Measurements from ENCODE around the gene FOXK2. TPM values are rescaled to one million over a fixed set of nuclear protein-coding genes. Genes with fewer than 3 reads are reported as not detected.

The FOXK2 gene
- total RNA-seq, 4 donors from 2014 or later = 40.4 to 76.7 (median 52.4) TPM

GRCh38 chr17:82588266-82589175 is 69.0 kb downstream of the FOXK2 start:
- WGBS, 2 donors = 90 to 92% methylated on average over 25 to 27 of the region's 27 CpGs
- DNase-seq (ENCODE audit: low spot score in 2 of 2) = peak in 1 of 2 donors; percentile 79
- intact Hi-C loops (cut with DNase I; ENCODE audit: low total_unique reads) = no loop called here
- TF ChIP-seq CTCF (IDR thresholded peaks at IDR 0.05) (no peak), POLR2A (IDR thresholded peaks at IDR 0.05) (no peak)
- no peak overlapping the region for H3K4me3 ChIP-seq (ENCODE audit: low read depth, poor library complexity, severe bottlenecking)

GRCh38 chr17:82589851-82590180 is 70.3 kb downstream of the FOXK2 start:
- intact Hi-C loops (cut with DNase I; ENCODE audit: low total_unique reads) = no loop called here
- no peak for TF ChIP-seq CTCF (IDR thresholded peaks at IDR 0.05)
- no peak for TF ChIP-seq POLR2A (IDR thresholded peaks at IDR 0.05)
- DNase-seq (ENCODE audit: low spot score in 2 of 2) = no peak
- WGBS, 2 donors = 65 to 73% methylated on average over 6 of the region's 6 CpGs
- no peak overlapping the region for H3K4me3 ChIP-seq (ENCODE audit: low read depth, poor library complexity, severe bottlenecking)

GRCh38 chr17:82590216-82590615 is 70.7 kb downstream of the FOXK2 start:
- no peak for DNase-seq (ENCODE audit: low spot score in 2 of 2)
- intact Hi-C loops (cut with DNase I; ENCODE audit: low total_unique reads) = no loop called here
- no peak for TF ChIP-seq CTCF (IDR thresholded peaks at IDR 0.05)
- no peak for TF ChIP-seq POLR2A (IDR thresholded peaks at IDR 0.05)

GRCh38 chr17:82590881-82591539 is 71.5 kb downstream of the FOXK2 start:
- no peak overlapping the region for H3K4me3 ChIP-seq (ENCODE audit: low read depth, poor library complexity, severe bottlenecking)
- DNase-seq (ENCODE audit: low spot score in 2 of 2) = no peak
- intact Hi-C loops (cut with DNase I; ENCODE audit: low total_unique reads) = no loop called here
- 56 to 58% methylated on average over 12 to 14 of the region's 17 CpGs for WGBS, 2 donors
- TF ChIP-seq POLR2A (IDR thresholded peaks at IDR 0.05) (no peak), CTCF (IDR thresholded peaks at IDR 0.05) (no peak)

More at GRCh38 chr17:82590216-82590615, 70.7 kb downstream of the FOXK2 start:
- H3K4me3 ChIP-seq (ENCODE audit: low read depth, poor library complexity, severe bottlenecking) = no peak overlapping the region
- WGBS, 2 donors = 82 to 86% methylated on average over 6 of the region's 6 CpGs

GRCh38 chr17:82592289-82592766 is 72.8 kb downstream of the FOXK2 start:
- intact Hi-C loops (cut with DNase I; ENCODE audit: low total_unique reads) = no loop called here
- no peak overlapping the region for H3K4me3 ChIP-seq (ENCODE audit: low read depth, poor library complexity, severe bottlenecking)
- 34 to 48% methylated on average over 9 of the region's 9 CpGs for WGBS, 2 donors
- DNase-seq (ENCODE audit: low spot score in 2 of 2) = no peak
- TF ChIP-seq CTCF (IDR thresholded peaks at IDR 0.05) = no peak
- TF ChIP-seq POLR2A (IDR thresholded peaks at IDR 0.05) = no peak
